Measurements from ENCODE around the gene SRP68.
A peak's percentile ranks its signal among the peaks of the same experiment; 100 is the strongest.
"Not testable (repeated sequence)": the region's sequence is repeated elsewhere in the genome, so short reads cannot be mapped to it uniquely, and the experiment has no call there.

SRP68 gene

DNA sequence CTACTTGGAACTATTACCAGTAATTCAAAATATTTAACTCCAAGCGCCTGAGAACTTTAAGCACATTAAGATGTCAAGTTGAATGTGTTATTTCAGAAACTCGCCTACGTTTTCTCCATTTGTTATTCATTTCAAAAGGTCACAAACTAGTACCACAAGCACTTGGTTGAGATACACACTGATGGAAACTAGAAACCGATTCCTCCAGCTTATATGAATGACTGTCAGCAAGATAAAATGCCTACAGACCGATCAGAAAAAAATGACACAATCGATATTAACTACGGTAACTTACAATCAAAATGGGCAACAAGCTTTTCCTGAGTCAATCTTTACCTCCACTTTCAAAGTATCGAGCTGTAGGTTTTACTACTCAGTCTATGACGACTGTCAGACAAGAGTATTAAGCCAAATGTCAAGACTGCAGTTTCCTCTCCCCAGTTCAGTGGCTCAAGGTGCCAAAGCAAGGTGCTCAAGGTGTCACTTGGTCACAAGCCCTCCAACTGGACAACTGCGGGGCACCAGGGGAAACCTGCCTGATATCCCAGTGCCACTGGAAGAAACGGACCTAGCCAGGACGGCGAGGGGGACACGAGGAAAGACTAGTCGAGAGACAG lies 678 bp downstream of the SRP68 start:
- TF ChIP-seq, protein P1, sequence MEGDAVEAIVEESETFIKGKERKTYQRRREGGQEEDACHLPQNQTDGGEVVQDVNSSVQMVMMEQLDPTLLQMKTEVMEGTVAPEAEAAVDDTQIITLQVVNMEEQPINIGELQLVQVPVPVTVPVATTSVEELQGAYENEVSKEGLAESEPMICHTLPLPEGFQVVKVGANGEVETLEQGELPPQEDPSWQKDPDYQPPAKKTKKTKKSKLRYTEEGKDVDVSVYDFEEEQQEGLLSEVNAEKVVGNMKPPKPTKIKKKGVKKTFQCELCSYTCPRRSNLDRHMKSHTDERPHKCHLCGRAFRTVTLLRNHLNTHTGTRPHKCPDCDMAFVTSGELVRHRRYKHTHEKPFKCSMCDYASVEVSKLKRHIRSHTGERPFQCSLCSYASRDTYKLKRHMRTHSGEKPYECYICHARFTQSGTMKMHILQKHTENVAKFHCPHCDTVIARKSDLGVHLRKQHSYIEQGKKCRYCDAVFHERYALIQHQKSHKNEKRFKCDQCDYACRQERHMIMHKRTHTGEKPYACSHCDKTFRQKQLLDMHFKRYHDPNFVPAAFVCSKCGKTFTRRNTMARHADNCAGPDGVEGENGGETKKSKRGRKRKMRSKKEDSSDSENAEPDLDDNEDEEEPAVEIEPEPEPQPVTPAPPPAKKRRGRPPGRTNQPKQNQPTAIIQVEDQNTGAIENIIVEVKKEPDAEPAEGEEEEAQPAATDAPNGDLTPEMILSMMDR (IDR thresholded peaks at IDR 0.05; ENCODE audit: control extremely low read depth, extremely low read depth, low read depth, missing control alignments) = no peak
- DNase-seq (ENCODE audit: extremely low spot score) = peak; percentile 66
- ChIA-PET POLR2A (interaction anchor here (1.0 kb wide), 1 partner anchor 282 kb away, joined by 3 read pairs; the partner anchor contains the start of gene PRPSAP1), CTCF (interaction anchor here (1.0 to 1.7 kb wide), 4 partner anchors 11 to 327 kb away, joined by 3 to 5 read pairs (median 3); no protein-coding TSS in a partner anchor)

DNA sequence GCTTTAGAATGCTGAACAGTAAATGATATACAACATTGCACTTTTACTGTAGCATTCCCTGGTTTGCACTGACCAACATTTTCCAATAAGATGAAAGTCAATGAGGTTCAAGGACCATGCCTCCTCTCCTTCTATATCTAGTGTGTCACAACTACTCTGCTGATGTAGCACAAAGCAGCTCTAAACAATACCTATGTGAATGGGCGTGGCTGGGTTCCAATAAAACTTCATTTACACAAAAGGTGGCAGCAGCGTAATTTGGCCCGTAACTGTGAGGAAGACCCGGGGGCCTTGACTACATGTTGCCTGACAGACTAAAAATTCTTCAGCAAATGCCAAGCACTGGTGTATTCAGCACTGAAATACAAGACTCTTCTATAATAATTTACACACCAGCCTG lies 6.5 kb downstream of the SRP68 start:
- TF ChIP-seq, protein P1 (IDR thresholded peaks at IDR 0.05; ENCODE audit: control extremely low read depth, extremely low read depth, low read depth, missing control alignments) = no peak

DNA sequence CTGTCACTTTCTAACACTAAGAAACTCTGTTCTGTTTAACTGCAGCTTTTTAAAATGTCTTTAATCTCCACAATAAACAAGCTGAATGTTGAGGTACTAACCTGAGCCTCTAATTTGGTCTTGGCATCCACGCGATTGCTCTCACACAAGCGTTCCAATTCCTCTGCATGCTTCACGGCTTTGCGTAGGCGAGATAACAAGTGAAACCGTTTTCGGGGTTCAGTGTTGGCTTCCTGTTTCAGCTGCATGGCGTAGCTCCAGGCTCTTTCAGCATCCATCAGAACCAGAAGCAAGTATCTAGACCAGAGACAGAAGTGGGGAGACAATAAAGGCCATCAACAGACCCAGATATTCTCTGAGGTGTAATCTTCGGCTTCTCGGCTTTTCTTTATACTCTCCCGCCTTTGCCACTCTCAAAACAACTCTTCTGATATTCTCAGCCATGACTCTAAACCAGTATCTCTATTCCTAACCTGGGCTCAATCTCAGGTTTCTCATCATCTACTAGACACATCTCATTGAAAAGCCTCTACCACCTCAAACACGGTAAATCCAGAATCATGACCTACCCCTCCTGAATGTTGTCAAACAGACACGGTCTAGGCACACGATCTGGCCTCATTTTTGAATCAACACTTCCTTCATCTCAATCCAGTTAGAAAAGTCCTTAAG lies 8.3 kb downstream of the SRP68 start:
- TF ChIP-seq, protein P1 (IDR thresholded peaks at IDR 0.05; ENCODE audit: control extremely low read depth, extremely low read depth, low read depth, missing control alignments) = no peak
- ChIA-PET CTCF (interaction anchor here (0.8 to 3.7 kb wide), 11 partner anchors 11 to 493 kb away, joined by 3 to 20 read pairs (median 3); partner anchors contain the start of genes FBF1, GALR2 and SPHK1), POLR2A (interaction anchor here (0.7 kb wide), 2 partner anchors 183 to 448 kb away, joined by 4 read pairs; no protein-coding TSS in a partner anchor)
- DNase-seq (ENCODE audit: extremely low spot score) = no peak

More for the DNA sequence above, 6.5 kb downstream of the SRP68 start:
- POLR2A ChIA-PET = no interaction called here
- no peak for DNase-seq (ENCODE audit: extremely low spot score)
- CTCF ChIA-PET = interaction anchor here (1.2 to 2.9 kb wide), 5 partner anchors 14 to 332 kb away, joined by 3 to 10 read pairs (median 5); no protein-coding TSS in a partner anchor

DNA sequence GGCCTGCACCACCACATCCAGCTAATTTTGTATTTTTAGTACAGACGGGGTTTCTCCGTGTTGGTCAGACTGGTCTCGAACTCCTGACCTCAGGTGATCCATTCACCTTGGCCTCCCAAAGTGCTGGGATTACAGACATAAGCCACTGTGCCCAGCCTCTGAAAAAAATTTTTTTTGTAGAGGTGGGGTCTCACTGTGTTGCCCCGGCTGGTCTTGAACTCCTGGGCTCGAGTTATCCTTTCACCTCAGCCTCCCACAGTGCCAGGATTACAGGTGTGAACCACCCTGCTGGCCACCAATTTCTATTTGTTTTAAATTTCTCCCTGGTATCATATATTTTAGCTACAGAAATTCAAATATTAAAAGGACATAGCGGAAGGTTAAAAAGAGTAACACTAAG lies 14.1 kb downstream of the SRP68 start:
- CTCF ChIA-PET = interaction anchor here (1.0 to 1.6 kb wide), 5 partner anchors 12 to 221 kb away, joined by 3 to 5 read pairs (median 4); no protein-coding TSS in a partner anchor
- DNase-seq (ENCODE audit: extremely low spot score); POLR2A ChIA-PET: not testable (repeated sequence)

DNA sequence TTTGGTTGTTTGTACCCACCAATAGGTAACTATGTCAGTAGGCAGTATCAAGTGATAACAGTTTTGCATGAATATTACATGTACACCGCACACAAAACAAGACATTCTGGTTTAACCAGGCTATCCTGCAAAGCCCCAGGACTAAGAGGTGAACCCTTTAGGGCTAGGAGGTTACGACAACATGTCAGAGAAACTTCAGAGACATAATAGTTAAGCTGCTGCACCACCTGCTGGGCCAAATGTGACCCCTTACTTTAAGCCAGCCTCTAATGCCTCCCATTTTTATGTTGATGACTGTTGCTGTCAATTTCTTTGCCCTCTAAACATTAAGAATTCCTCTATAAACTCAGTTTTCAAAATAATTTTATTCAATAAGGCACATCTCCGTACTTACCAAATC lies 15.4 kb downstream of the SRP68 start:
- DNase-seq (ENCODE audit: extremely low spot score) = no peak
- TF ChIP-seq, protein P1 (IDR thresholded peaks at IDR 0.05; ENCODE audit: control extremely low read depth, extremely low read depth, low read depth, missing control alignments) = no peak
- ChIA-PET POLR2A (no interaction called here), CTCF (interaction anchor here (1.1 to 1.6 kb wide), 3 partner anchors 15 to 42 kb away, joined by 3 to 5 read pairs (median 4); no protein-coding TSS in a partner anchor)

DNA sequence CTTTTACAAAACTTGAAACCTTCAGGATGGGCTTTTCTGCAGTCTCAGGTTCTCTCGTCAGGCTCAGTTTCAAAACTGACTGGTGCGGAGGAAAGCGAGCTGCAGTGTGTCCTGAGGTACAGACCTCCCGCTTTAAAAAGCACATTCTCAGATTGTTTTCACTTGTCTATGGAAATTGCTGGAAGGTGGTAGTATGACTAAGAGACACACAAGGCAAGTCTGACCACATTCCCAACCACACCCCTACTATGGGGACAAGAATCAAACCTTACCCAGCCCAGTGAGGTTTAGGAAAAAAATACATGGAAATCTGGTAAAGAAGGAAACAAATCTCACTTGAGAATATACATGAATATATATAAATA lies 18.2 kb downstream of the SRP68 start:
- DNase-seq (ENCODE audit: extremely low spot score) = no peak
- TF ChIP-seq, protein P1 (IDR thresholded peaks at IDR 0.05; ENCODE audit: control extremely low read depth, extremely low read depth, low read depth, missing control alignments) = no peak
- ChIA-PET POLR2A (no interaction called here), CTCF (no interaction called here)

Measured in GM10248 (cell line).